Central memory CD4-positive, alpha-beta T cell (primary cell): Measurements from ENCODE around the gene GLIS1.
A peak's percentile ranks its signal among the peaks of the same experiment; 100 is the strongest.

Experiments
- DNase-seq: peaks from one replicate; pipeline ENCODE4 v3.0.0; 2022

GLIS1 gene

GRCh38 chr1:53503433-53504217 is 235.3 kb downstream of the GLIS1 start:
- DNase-seq: no peak

DNA sequence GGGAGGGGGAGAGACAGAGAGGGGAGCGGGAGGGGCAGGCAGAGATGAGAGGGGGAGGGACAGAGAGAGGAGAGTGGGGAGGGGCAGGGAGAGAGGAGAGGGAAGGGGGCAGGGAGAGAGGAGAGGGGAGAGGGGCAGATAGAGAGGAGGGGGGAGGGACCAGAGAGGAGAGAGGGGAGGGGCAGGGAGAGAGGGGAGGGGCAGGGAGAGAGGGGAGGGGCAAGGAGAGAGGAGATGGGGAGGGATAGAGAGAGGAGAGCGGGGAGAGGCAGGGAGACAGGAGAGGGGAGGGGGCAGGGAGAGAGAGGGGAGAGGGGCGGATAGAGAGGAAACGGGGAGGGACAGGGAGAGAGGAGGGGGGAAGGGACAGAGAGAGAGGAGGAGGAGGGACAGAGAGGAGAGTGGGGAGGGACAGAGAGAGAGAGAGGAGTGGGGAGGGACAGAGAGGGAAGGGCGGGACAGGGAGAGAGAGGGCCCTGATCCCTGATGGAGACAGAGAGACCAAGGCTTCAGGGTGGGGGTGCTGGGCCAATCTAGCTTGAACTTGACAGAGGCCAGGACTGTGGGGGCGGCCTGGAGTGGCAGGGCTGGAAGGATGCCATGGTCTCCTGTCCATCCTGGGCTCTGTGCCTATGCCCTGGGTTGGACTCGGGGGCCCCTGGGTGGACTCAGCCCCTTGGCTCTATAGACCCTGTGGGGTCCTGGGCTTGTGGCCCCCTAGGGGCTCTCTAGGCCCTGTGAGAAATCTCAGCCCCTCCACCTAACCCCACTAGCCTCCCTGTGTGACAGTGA is 236.1 kb downstream of the GLIS1 start:
- DNase-seq: no peak

GRCh38 chr1:53501065-53502005 is 237.6 kb downstream of the GLIS1 start:
- no peak for DNase-seq

GRCh38 chr1:53500204-53501064 is 238.5 kb downstream of the GLIS1 start:
- DNase-seq: no peak

DNA sequence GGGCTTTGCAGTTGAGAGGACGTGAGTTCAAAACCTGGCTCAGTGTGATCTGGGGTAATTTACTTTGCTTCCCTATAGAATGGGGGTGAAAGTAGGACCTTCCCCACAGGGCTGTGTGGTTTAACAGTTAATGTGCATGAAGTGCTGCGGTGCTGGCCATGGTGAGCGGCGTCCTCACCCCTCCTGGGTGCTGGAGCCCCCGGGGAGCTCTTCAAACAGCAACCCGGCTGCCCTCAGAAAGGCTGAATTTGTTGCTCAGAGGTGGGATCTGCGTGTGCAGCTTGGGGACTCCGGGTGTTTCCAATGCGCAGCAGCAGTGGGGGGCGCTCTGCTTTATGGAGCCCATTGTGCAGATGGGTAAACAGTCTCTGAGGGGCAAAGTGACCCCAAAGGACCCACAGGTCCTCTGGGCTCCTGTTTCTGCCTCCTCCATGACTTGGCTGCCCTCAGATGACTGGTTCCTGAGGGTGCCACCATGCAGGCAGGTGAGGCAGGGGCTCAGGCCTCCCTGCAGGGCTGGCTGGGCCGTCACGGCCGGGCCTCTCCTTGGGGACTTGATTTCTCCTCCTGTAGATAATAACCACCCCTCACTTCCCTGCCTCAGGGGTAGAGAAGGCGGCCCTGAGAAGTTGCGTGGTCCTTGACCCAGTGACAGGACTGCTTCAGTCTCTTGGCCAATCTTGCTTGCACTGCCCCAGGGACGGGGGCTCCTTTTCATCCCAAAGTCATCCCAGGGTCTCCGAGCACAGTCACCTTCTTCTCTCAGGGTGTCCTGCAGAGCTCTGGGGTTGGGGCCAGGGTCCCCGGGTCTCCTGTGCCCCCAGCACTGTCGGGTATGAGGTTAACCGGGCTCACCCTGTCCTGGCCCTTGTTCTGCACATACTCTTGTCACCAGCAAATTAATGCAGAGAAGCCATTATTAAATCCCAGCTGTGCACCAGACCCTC is 239.4 kb downstream of the GLIS1 start:
- DNase-seq: no peak

GRCh38 chr1:53498555-53499131 is 240.3 kb downstream of the GLIS1 start:
- no peak for DNase-seq

DNA sequence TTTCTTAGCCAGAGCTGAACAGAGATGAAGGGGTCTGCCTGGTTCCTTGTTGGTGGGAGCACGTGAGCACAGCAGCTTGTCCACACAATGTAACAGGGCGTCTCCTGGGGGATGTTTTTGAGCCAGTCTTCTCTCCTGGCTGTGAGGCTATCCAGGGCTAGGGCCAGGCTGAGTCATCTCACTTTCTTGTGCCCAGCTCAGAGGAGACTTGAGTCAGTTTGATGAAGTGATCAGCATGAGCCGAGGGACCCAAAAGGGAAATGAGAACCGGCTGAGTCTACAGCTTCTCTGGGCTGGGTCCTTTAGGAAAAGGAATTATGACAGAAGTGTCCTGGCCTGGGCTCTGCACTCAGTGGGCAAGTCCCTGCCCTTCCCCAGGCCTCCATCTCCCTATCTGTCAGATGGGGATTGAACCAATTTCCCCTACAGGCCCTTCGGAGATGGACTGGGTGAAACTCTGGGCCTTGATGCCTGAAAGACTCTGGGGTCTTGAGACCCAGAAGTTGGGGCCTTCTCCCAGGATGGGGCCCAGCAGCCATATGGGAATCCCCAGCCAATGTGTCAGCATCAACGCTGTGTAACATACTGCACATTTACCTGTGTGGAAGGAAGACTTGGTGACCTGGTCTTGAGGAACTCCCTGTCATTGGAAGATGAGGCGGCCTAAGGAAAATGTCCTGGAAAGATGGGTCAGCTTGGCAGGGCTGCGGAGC is 243.2 kb downstream of the GLIS1 start:
- DNase-seq: no peak

- DNase-seq: no peak
Measured at GRCh38 chr1:53490351-53490750, 248.6 kb downstream of the GLIS1 start.

- DNase-seq: no peak
Measured at GRCh38 chr1:53486395-53487026, 252.5 kb downstream of the GLIS1 start.

- DNase-seq: peak; percentile 21
Measured at GRCh38 chr1:53485478-53486394, 253.2 kb downstream of the GLIS1 start.

GRCh38 chr1:53484705-53485477 is 254.1 kb downstream of the GLIS1 start:
- DNase-seq: no peak

- no peak for DNase-seq
Measured at GRCh38 chr1:53483656-53484055, 255.3 kb downstream of the GLIS1 start.

DNA sequence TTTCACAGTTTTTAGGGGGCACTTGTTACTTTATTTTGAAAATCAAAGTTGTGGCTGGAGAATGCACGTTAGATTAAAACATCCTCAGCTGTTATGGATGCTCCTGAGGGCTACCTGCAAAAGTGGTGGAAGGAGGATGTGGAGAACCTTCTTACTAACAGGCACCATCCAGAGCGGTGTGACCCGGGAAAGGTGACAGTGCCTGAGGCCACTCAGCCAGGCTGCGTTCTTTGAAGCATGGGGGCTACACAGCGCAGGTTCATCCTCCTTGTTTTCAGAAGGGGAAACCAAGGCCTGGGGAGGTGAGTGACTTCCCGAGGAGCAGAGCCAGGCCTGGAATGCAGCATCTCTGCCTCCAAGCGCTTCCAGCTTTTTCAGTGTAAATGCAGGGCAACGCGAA is 255.8 kb downstream of the GLIS1 start:
- no peak for DNase-seq

DNA sequence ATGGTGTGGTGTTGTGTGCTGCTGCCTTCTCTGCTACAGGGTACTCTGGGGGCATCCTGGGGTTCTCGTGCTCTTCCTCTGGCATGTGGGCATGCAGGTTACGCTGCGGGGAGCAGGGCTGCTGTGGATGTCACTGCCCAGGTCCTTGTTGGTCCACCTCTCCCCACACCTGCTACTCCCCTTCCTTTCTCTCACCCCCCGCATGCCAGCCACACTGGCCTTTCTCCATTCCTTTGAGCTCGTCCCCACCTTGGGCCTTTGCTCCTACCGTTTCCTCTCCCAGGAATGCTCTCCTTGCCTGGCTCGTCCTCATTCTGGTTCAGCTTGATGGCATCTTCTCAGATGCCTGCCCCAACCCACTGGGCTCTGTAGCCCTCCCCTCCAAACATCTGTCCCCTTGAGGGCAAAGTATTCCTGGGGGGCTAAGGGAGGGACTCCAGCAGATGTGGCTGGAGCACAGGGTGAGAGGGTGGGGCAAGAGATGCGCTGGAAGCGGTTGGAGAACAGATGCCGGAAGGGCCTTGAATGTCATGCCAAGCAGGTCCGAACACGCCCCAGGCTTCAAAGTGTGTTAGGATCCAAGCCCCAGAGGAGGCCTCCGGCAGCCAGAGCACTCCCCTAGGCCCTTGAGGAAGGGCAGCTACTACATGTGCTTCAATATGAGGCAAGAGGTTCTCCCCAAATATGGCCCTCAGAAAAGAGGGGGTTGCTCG is 256.4 kb downstream of the GLIS1 start:
- DNase-seq: no peak

DNA sequence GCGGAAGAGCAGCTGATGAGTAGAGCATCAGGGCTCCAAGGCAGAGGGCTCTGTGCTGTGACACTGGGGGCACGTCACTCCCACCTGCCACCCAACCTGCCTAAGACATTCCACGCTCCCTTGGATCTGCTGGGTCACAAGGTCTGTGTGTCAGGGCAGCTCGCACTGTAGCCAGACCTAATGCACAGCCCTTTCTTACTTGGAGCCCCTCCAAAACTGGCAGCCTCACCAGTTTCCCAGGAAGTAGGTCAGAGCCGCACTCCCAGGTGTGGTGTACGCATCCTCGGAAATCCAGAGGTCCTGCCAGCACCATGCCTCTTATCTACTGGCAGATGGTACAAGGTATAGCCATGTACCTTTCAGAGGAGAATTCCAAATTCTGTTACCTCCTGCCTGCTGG is 257.5 kb downstream of the GLIS1 start:
- no peak for DNase-seq

DNA sequence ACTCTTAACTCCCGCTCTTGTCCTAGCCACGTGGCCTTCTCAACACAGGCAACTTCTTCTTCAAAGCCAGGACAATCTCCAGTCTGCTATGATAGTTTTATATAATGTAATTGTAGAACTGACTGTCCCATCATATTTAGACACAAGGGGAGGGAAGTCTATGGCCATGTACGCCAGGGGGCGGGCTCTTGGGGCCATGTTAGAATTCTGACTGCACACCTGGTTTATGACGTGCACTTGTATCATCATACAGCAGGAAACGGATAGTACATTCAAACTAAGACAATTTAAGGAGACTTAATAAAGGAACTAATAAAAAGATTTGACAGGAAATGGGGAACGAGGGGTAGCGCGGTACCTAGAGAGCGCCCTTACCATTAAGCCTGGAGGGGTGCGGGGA is 258.3 kb downstream of the GLIS1 start:
- no peak for DNase-seq

- no peak for DNase-seq
Measured at GRCh38 chr1:53478502-53478818, 260.5 kb downstream of the GLIS1 start.
